Measurements from ENCODE around the gene MOB3C. TPM values are rescaled to one million over a fixed set of nuclear protein-coding genes. Genes with fewer than 3 reads are reported as not detected.

The MOB3C gene
- total RNA-seq, 6 experiments from 2014 or later = 2.6 to 6.3 (median 5.7) TPM

DNA sequence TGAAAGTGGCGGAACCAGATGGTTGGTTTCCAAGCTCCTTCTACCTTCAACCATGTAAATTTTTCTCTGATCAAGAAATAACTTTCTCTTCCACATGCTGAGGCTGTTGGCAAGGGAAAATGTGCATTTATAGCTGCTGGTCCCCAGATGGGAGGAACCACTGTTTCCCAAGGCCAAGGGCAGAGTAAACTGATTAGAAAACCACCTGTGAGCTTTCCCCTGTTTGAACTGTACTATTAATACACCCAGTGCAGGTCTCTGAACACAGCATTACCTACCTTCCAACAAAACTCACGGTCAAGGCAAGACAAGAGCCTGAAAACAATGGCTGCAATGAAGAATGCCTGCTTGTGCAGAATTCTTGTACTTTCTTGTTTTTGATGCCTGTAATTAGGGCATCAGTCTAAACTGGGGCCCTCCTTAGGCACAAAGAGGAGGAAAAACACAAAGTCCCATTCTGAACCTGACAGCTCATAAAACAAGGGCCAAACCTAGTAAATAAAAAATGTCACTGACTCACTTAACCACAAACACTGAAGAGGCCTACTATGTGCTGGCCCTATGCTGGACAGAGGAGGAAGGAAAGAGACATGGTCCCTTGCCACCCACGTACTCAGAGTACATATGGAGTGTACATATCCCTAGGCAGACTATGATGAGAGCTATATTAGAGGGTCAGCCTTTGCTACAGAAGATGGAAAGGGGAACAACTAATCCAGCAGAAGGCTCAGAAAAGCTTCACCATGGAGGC is 15.2 kb downstream of the MOB3C start:
- DNase-seq (no peak), ATAC-seq (no peak)
- intact Hi-C loops (cut with DNase I) = no loop called here
- Histone ChIP-seq H3K9me3 (no peaks in the 10 kb centered on the region), H3K36me3 (no peaks in the 10 kb centered on the region), H3K27me3 (no peaks in the 10 kb centered on the region), H3K4me1 (peaks cover 0 to 14% (median 2%) of the 10 kb centered on the region in 4 donors), H3K4me3 (no peak overlapping the region), H3K27ac (no peak overlapping the region)
- no peak for TF ChIP-seq POLR2A (IDR thresholded peaks at IDR 0.05)
- TF ChIP-seq, protein P1, sequence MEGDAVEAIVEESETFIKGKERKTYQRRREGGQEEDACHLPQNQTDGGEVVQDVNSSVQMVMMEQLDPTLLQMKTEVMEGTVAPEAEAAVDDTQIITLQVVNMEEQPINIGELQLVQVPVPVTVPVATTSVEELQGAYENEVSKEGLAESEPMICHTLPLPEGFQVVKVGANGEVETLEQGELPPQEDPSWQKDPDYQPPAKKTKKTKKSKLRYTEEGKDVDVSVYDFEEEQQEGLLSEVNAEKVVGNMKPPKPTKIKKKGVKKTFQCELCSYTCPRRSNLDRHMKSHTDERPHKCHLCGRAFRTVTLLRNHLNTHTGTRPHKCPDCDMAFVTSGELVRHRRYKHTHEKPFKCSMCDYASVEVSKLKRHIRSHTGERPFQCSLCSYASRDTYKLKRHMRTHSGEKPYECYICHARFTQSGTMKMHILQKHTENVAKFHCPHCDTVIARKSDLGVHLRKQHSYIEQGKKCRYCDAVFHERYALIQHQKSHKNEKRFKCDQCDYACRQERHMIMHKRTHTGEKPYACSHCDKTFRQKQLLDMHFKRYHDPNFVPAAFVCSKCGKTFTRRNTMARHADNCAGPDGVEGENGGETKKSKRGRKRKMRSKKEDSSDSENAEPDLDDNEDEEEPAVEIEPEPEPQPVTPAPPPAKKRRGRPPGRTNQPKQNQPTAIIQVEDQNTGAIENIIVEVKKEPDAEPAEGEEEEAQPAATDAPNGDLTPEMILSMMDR (IDR thresholded peaks at IDR 0.05) = no peak
- WGBS (ENCODE audit: insufficient coverage, low coverage, low lambda C conversion rate, missing lambda C conversion rate) = 88% methylated on average over 3 of the region's 3 CpGs

DNA sequence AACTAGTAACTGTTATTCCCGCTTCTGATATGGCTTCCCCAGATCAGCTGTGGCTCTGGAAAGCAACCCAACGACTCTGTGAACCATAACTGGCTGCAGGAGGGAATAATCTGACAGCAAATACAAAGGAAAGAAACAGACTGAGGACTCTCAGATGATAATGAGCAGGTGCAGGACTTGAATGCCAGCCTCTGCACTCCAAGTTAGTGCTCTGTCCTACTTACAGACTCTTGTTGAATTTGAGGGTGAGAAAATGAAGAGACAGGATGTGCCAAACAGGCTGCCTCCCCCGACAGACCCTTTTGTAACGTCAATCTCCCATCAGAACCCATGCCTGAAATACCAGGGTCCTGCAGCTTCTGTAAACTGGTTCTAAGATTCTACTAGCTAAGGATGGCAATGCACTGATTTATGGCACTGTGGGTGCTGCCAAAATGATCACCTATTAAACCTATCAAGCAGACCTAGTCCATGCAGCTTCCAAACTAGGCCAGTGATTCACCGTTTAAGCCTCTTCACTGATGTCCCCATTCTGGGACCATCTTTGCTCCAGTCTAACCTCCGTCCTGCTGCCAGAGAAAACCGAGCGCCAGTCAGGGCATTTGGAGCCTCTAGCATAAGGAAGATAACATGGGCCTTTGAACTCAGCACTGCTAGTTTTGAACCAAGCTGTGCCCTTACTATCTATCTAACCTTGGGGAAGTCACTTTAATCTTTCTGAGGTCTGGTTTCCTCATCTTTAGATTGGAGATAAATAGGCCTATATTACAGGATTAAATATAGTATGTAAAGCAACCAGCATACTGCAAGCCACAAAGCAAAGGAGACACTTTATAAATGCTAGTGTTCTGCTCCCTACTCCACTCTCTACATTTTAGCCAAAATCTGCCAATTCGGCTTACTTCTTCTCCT is 17.3 kb downstream of the MOB3C start:
- H3K4me1 ChIP-seq = peaks cover 0 to 8% (median 0%) of the 10 kb centered on the region in 4 donors
- ATAC-seq = no peak
- 88% methylated on average over 6 of the region's 9 CpGs for WGBS (ENCODE audit: insufficient coverage, low coverage, low lambda C conversion rate, missing lambda C conversion rate)
- intact Hi-C loops (cut with DNase I) = no loop called here
- no peak for DNase-seq
- no peaks in the 10 kb centered on the region for H3K9me3 ChIP-seq
- no peak overlapping the region for H3K4me3 ChIP-seq
- no peak for TF ChIP-seq POLR2A (IDR thresholded peaks at IDR 0.05)
- TF ChIP-seq, protein P1 (IDR thresholded peaks at IDR 0.05) = no peak
- no peaks in the 10 kb centered on the region for H3K36me3 ChIP-seq
- no peak overlapping the region for H3K27ac ChIP-seq
- H3K27me3 ChIP-seq = no peaks in the 10 kb centered on the region

DNA sequence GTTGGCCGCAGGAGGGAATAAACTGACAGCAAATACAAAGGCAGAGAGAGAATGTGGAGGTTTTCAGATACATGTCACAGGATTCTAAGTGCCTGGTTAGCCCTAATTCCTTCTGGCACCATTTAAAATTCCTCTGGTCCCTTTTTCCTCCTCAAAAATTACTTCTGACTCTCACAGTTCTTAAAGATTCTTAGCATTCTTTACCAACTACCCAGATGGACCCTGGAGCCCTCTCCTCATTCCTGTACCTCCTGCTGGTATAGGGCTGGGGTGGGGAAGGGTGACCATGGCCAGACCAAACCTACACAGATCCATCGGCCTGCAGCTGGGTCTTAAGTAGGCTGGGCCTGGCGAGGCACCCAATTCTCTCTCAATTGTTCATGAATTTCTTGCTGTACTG is 19.8 kb downstream of the MOB3C start:
- H3K27me3 ChIP-seq = no peaks in the 10 kb centered on the region
- WGBS (ENCODE audit: insufficient coverage, low coverage, low lambda C conversion rate, missing lambda C conversion rate) = 100% methylated on average over 2 of the region's 3 CpGs
- no peak overlapping the region for H3K27ac ChIP-seq
- no peak for ATAC-seq
- no peaks in the 10 kb centered on the region for H3K9me3 ChIP-seq
- H3K36me3 ChIP-seq = peaks cover 0 to 22% (median 9%) of the 10 kb centered on the region in 4 donors
- no peak for DNase-seq
- H3K4me3 ChIP-seq = no peak overlapping the region
- intact Hi-C loops (cut with DNase I) = no loop called here
- TF ChIP-seq, protein P1 (IDR thresholded peaks at IDR 0.05) = no peak
- no peak for TF ChIP-seq POLR2A (IDR thresholded peaks at IDR 0.05)
- no peaks in the 10 kb centered on the region for H3K4me1 ChIP-seq

DNA sequence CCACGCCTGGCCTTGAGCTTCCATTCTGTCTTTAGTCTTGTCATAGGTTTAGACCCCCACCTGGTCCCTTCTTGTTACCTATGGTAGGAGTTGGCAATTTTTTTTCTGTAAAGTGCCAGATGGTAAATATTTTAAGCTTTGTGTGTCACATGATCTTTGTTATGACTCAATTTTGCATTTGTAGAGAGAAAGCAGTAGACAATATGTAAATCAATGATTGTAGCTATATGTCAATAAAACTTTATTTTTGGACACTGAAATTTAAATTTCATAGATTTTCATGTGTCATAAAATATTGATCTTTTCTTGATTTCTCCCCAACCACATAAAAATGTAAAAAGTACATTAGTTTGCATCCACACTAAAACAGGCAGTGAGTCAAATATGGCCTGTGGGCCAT is 20.6 kb downstream of the MOB3C start:
- WGBS (ENCODE audit: insufficient coverage, low coverage, low lambda C conversion rate, missing lambda C conversion rate) = 100% methylated on average over 1 of the region's 1 CpG
- TF ChIP-seq POLR2A (IDR thresholded peaks at IDR 0.05) = no peak
- TF ChIP-seq, protein P1 (IDR thresholded peaks at IDR 0.05) = no peak
- intact Hi-C loops (cut with DNase I) = no loop called here
- no peaks in the 10 kb centered on the region for H3K27me3 ChIP-seq
- H3K4me1 ChIP-seq = no peaks in the 10 kb centered on the region
- H3K9me3 ChIP-seq = no peaks in the 10 kb centered on the region
- peak overlapping the region in 1 of 3 donors; percentile 0 for H3K27ac ChIP-seq
- no peak for ATAC-seq
- DNase-seq = no peak
- no peak overlapping the region for H3K4me3 ChIP-seq
- H3K36me3 ChIP-seq = peaks cover 0 to 30% (median 13%) of the 10 kb centered on the region in 4 donors
